Measurements from ENCODE around the gene PALM.
"Not testable (repeated sequence)": the region's sequence is repeated elsewhere in the genome, so short reads cannot be mapped to it uniquely, and the experiment has no call there.

Gene PALM

DNA sequence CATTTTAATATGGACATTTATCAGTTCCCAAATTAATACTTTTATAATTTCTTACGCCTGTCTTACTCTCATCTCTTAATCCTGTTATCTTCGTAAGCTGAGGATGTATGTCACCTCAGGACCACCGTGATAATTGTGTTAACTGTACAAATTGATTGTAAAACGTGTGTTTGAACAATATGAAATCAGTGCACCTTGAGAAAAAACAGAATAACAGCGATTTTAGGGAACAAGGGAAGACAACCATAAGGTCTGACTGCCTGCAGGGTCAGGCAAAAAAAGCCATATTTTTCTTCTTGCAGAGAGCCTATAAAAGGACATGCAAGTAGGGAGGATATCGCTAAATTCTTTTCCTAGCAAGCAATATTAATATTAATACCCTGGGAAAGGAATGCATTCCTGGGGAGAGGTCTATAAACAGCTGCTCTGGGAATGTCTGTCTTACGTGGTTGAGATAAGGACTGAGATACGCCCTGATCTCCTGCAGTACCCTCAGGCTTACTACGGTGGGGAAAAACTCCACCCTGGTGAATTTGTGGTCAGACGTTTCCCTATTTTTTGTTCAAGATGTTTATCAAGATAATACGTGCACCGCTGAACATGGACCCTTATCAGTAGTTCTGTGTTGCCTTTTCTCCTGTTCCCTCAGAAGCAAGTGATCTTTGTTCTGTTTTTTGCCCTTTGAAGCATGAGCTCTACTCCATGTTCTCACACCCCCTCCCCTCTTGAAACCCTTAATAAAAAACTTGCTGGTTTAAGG is 39.9 kb upstream of the PALM start:
- not testable (repeated sequence) for H3K4me1 ChIP-seq (ENCODE audit: control insufficient read depth, insufficient read depth, low read length); H3K27ac ChIP-seq (ENCODE audit: low read length); H3K9ac ChIP-seq (ENCODE audit: low read length in 2 of 2); H3K4me3 ChIP-seq (ENCODE audit: low read length in 2 of 2); H3K9me3 ChIP-seq (ENCODE audit: control insufficient read depth in 2 of 2, low read length in 2 of 2); H3K36me3 ChIP-seq (ENCODE audit: control insufficient read depth in 2 of 2, insufficient read depth in 2 of 2, low read length in 2 of 2); H3K27me3 ChIP-seq (ENCODE audit: control insufficient read depth in 1 of 2, insufficient read depth in 2 of 2, low read length in 2 of 2)

DNA sequence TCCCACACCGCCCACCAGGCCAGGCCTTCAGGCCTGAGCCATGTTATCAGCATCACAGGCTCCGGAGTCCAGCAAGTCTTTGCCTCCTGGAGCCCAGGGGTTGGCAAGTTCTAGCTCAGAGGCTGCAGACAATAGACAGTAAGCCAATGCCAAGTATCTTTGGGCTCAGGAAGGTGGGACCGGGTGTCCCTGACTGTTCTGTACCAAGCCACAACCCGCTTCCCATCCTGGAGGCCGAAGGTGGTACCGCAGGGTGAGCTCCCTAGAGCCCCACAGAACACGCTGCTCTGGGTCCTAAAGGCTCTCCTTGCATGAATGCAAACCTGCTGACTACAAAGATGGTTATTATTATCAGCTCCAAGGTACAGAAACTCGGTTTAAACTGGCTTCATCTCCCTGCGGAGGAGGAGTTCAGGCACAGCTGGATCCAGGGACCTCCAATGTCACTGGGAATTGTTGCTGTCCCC is 38.1 kb upstream of the PALM start:
- H3K9ac ChIP-seq (ENCODE audit: low read length in 2 of 2), result no peak overlapping the region
- H3K4me1 ChIP-seq (ENCODE audit: control insufficient read depth, insufficient read depth, low read length), result peaks cover 6% of the 10 kb centered on the region
- H3K9me3 ChIP-seq (ENCODE audit: control insufficient read depth in 2 of 2, low read length in 2 of 2), result no peaks in the 10 kb centered on the region
- H3K27ac ChIP-seq (ENCODE audit: low read length), result no peak overlapping the region
- H3K36me3 ChIP-seq (ENCODE audit: control insufficient read depth in 2 of 2, insufficient read depth in 2 of 2, low read length in 2 of 2), result no peaks in the 10 kb centered on the region
- H3K4me3 ChIP-seq (ENCODE audit: low read length in 2 of 2), result no peak overlapping the region
- H3K27me3 ChIP-seq (ENCODE audit: control insufficient read depth in 1 of 2, insufficient read depth in 2 of 2, low read length in 2 of 2), result no peaks in the 10 kb centered on the region

DNA sequence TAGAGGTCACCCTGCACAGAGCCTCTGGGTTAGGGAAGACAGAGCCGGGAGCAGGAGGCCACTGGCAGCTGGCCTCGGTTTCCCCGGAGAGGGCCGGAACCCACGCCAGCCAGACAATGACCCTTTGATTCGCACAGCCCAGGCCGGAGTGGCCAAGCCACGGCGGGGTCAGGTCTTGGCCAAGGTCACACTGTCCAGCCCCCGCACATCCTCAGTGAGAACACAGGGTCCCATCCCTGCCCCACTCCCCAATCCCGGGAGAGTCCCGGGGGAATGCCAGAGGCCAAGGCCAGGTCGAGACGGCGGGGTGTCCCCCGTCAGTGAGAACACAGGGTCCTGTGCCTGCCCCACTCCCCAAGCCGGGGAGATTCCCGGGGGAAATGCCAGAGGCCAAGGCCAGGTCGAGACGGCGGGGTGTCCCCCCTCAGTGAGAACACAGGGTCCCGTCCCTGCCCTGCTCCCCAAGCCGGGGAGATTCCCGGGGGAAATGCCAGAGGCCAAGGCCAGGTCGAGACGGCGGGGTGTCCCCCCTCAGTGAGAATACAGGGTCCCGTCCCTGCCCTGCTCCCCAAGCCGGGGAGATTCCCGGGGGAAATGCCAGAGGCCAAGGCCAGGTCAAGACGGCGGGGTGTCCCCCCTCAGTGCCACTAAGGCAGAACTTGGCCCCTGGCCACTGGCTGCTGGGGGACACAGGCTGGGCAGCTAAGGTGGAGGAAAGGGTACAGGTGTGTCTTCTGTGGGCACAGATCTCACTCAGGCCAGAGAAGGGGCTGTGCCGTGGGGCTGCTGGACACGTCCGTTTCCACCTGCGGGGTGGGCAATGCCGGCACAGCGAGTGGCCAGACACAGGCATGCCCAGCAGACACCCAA is 34.2 kb upstream of the PALM start:
- Histone ChIP-seq H3K9me3 (ENCODE audit: control insufficient read depth in 2 of 2, low read length in 2 of 2) (no peaks in the 10 kb centered on the region), H3K27ac (ENCODE audit: low read length) (no peak overlapping the region), H3K4me1 (ENCODE audit: control insufficient read depth, insufficient read depth, low read length) (peaks cover 24% of the 10 kb centered on the region), H3K36me3 (ENCODE audit: control insufficient read depth in 2 of 2, insufficient read depth in 2 of 2, low read length in 2 of 2) (peaks cover 0 to 2% of the 10 kb centered on the region in 2 donors), H3K9ac (ENCODE audit: low read length in 2 of 2) (no peak overlapping the region), H3K4me3 (ENCODE audit: low read length in 2 of 2) (no peak overlapping the region), H3K27me3 (ENCODE audit: control insufficient read depth in 1 of 2, insufficient read depth in 2 of 2, low read length in 2 of 2) (peaks cover 0 to 2% of the 10 kb centered on the region in 2 donors)

DNA sequence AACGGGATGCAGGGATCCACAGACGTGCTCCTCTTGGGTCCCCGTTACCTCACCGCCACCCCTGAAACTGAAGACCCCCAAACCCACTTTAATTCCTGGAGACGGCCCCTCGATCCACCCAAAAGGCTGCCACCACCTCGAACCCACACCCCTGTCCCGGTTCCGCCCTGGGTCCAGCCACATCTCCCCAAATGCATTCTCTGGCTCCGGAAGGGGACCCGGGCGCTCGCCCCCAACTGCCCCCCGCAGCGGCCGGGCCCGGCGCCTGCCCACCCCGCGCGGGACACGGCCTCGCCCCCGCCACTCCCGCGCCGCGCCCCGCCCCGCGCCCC is 32.8 kb upstream of the PALM start:
- Histone ChIP-seq H3K4me1 (ENCODE audit: control insufficient read depth, insufficient read depth, low read length) (peaks cover 30% of the 10 kb centered on the region), H3K36me3 (ENCODE audit: control insufficient read depth in 2 of 2, insufficient read depth in 2 of 2, low read length in 2 of 2) (peaks cover 0 to 2% of the 10 kb centered on the region in 2 donors), H3K9ac (ENCODE audit: low read length in 2 of 2) (no peak overlapping the region), H3K27me3 (ENCODE audit: control insufficient read depth in 1 of 2, insufficient read depth in 2 of 2, low read length in 2 of 2) (peaks cover 0 to 2% of the 10 kb centered on the region in 2 donors), H3K9me3 (ENCODE audit: control insufficient read depth in 2 of 2, low read length in 2 of 2) (no peaks in the 10 kb centered on the region), H3K27ac (ENCODE audit: low read length) (no peak overlapping the region), H3K4me3 (ENCODE audit: low read length in 2 of 2) (peak overlapping the region in 1 of 2 donors; percentile 83)

DNA sequence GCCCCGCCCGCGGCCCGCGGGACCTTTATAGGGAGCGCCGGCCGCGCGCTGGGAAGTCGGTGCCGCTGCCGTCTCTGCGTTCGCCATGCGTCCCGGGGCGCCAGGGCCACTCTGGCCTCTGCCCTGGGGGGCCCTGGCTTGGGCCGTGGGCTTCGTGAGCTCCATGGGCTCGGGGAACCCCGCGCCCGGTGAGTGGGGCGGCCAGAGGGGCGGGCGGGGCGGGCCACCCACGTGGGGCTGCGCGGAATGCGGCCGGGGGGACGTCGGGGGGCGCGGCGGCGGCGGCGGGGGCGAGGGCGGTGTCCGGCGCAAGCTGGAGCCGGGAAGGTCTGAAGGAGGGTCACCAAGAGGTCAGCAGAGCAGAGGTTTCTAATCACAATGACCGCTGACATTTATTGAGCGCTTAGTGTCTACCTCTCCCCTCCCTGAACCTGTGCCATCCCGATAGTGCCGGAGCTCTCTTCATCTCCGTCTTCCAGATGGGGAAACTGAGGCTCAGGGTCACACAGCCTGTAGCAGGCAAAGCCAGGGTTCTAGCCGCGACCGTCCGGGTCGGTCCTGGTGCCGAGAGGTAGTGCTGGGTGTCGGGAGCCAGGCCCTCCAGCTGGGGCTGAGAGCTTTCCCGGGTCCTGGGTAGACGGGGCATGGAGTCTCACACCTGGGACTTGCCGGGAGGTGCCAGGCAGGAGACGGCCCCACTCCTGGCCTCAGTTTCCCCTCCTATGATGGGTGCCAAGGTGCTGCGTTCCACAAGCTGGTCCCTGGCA is 32.2 kb upstream of the PALM start, which contains the start of gene FSTL3:
Gene FSTL3, plus strand, starts transcription at position 54 of the 767 bp plus-strand sequence. Its CDS starts 32 bp downstream, at position 86.
- H3K9me3 ChIP-seq (ENCODE audit: control insufficient read depth in 2 of 2, low read length in 2 of 2), result no peaks in the 10 kb centered on the region
- peaks cover 0 to 2% of the 10 kb centered on the region in 2 donors for H3K36me3 ChIP-seq (ENCODE audit: control insufficient read depth in 2 of 2, insufficient read depth in 2 of 2, low read length in 2 of 2)
- H3K9ac ChIP-seq (ENCODE audit: low read length in 2 of 2), result peak within 1 kb of the TSS; percentile 83 to 94
- H3K27me3 ChIP-seq (ENCODE audit: control insufficient read depth in 1 of 2, insufficient read depth in 2 of 2, low read length in 2 of 2), result peaks cover 0 to 2% of the 10 kb centered on the region in 2 donors
- H3K4me1 ChIP-seq (ENCODE audit: control insufficient read depth, insufficient read depth, low read length), result peaks cover 30% of the 10 kb centered on the region
- H3K4me3 ChIP-seq (ENCODE audit: low read length in 2 of 2), result peak within 1 kb of the TSS; percentile 83 to 98
- H3K27ac ChIP-seq (ENCODE audit: low read length), result peak within 1 kb of the TSS; percentile 77

DNA sequence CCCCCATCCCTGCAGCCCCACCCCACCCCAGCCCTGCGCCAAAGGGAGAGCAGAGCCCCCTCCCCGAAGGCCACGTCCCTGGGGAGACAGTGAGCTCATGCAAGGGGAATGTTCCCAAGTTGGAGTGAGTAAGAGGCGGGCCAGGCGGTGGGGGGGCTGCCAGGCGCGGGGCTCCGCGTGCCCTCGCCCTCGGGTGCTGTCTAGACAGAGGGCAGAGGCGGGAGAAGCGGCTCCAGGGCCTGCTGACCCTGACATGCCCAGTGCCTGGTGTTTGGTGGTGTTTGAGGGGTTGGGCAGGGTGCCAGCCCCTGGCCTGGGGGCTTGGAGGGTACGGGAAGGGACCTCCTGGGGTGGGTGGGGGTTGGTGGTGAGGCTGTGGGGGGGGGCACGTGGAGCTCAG is 31.5 kb upstream of the PALM start:
- Histone ChIP-seq H3K4me3 (ENCODE audit: low read length in 2 of 2) (peak overlapping the region; percentile 83 to 98), H3K9me3 (ENCODE audit: control insufficient read depth in 2 of 2, low read length in 2 of 2) (no peaks in the 10 kb centered on the region), H3K4me1 (ENCODE audit: control insufficient read depth, insufficient read depth, low read length) (peaks cover 30% of the 10 kb centered on the region), H3K27ac (ENCODE audit: low read length) (peak overlapping the region; percentile 77), H3K36me3 (ENCODE audit: control insufficient read depth in 2 of 2, insufficient read depth in 2 of 2, low read length in 2 of 2) (peaks cover 0 to 2% of the 10 kb centered on the region in 2 donors), H3K27me3 (ENCODE audit: control insufficient read depth in 1 of 2, insufficient read depth in 2 of 2, low read length in 2 of 2) (peaks cover 0 to 2% of the 10 kb centered on the region in 2 donors), H3K9ac (ENCODE audit: low read length in 2 of 2) (peak overlapping the region in 1 of 2 donors; percentile 94)

DNA sequence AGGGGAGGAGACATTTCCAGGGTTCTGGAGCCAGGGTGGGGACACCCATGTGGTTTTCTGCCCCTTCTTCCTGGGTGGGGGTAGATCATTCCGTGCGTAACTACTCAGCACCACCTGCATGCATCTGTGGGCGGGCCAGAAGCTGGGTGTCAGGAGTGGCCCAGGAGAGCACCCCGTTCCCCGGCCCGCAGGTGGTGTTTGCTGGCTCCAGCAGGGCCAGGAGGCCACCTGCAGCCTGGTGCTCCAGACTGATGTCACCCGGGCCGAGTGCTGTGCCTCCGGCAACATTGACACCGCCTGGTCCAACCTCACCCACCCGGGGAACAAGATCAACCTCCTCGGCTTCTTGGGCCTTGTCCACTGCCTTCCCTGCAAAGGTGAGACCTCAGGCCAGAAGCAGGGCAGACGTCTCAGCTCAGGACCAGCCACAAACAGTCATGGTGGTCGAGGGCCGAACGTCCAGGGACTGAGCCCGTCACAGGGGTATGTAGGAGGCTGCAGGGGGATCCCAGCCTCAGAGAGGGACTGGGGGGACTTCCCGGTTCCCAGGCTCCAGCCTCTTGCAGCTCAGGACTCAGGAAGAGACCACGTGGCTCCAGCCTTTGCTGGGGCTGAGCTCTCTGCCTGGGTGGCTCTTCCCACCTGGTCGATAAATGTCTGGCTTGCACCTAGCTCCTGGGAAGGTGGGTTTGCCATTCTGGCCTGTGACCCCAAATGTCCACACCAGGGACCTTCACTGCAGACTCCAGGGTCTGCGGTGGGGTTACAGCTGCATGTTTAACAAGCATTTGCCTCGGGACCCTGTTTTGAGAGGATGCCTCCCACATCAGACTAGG is 30.9 kb upstream of the PALM start:
- H3K9ac ChIP-seq (ENCODE audit: low read length in 2 of 2), result peak overlapping the region in 1 of 2 donors; percentile 94
- H3K4me1 ChIP-seq (ENCODE audit: control insufficient read depth, insufficient read depth, low read length), result peaks cover 30% of the 10 kb centered on the region
- H3K9me3 ChIP-seq (ENCODE audit: control insufficient read depth in 2 of 2, low read length in 2 of 2), result no peaks in the 10 kb centered on the region
- H3K4me3 ChIP-seq (ENCODE audit: low read length in 2 of 2), result peak overlapping the region; percentile 55 to 83
- H3K27ac ChIP-seq (ENCODE audit: low read length), result peak overlapping the region; percentile 77
- H3K27me3 ChIP-seq (ENCODE audit: control insufficient read depth in 1 of 2, insufficient read depth in 2 of 2, low read length in 2 of 2), result peaks cover 0 to 2% of the 10 kb centered on the region in 2 donors
- H3K36me3 ChIP-seq (ENCODE audit: control insufficient read depth in 2 of 2, insufficient read depth in 2 of 2, low read length in 2 of 2), result peaks cover 0 to 2% of the 10 kb centered on the region in 2 donors

DNA sequence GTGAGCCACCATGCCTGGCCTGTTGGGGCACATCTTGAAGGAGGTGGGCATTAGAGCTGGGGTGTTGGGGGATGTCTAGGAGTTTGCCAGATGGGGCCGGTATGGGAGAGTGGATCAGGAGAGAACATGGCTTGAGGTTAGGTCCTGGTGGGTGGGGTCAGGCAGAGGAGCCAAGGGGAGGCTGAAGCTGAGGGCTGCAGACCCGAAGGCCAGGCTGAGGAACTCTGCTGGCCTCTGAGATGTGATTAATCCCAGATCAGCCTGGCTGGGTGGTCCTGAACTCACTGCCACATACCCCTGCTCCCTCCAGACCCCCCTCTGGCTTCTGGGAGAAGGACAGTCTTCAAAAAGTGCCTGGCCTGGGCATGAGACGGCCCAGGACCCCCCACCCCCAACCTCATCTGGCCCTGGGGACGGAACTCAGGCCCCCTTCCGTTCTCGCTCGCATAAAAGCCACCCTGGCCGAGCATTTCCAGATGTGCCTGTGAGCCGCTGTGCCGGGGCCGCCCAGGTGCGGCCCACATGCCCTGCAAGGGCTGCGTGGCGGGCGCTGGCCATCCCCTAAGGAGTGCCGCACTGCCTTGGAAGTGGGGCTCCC is 29.8 kb upstream of the PALM start:
- peaks cover 30% of the 10 kb centered on the region for H3K4me1 ChIP-seq (ENCODE audit: control insufficient read depth, insufficient read depth, low read length)
- H3K27me3 ChIP-seq (ENCODE audit: control insufficient read depth in 1 of 2, insufficient read depth in 2 of 2, low read length in 2 of 2), result peaks cover 0 to 2% of the 10 kb centered on the region in 2 donors
- H3K27ac ChIP-seq (ENCODE audit: low read length), result peak overlapping the region; percentile 74
- peaks cover 0 to 2% of the 10 kb centered on the region in 2 donors for H3K36me3 ChIP-seq (ENCODE audit: control insufficient read depth in 2 of 2, insufficient read depth in 2 of 2, low read length in 2 of 2)
- no peaks in the 10 kb centered on the region for H3K9me3 ChIP-seq (ENCODE audit: control insufficient read depth in 2 of 2, low read length in 2 of 2)
- peak overlapping the region; percentile 52 to 74 for H3K4me3 ChIP-seq (ENCODE audit: low read length in 2 of 2)
- peak overlapping the region; percentile 21 to 72 for H3K9ac ChIP-seq (ENCODE audit: low read length in 2 of 2)

DNA sequence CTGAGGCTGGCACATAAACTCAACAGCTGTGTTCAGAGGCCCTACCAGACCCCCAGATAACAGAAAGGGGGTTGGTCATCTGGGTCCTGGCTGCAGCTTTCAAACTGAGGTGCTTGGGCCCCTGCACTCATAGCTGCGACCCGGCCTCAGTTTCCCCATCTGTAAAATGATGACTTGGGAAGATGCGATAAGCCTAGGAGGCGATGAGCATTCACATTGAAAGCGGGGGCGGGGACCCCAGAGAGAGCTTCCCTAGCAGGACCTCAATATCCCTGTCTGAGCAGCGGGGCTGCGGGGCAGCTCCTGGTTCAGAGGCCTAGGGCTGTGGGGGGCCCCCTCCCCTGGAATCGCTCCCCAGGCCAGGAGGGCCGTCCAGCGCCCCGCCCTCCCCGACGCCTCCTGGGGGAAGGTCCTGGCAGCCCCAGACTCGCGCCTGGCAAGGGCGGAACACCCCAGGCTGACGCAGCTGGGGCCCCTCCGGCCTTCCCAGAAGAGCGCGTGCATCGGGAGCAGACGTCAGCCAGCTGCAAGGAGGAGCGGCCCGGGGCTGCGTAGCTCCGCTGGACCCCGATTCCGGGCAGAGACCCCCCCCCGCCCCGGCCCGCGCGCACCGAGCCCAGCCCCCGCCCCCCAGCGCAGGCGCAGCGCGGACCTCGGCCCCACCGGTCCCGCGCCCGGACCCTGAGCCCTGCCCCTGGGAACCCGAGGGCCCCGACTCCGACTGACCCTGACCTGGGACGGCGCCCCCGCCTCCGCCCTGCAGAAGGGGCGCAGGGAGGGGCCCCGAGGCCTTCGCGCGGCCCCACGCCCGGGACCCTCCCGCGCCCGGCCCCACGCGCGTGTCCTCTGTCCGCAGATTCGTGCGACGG is 29.1 kb upstream of the PALM start:
- peak overlapping the region; percentile 74 for H3K27ac ChIP-seq (ENCODE audit: low read length)
- H3K9ac ChIP-seq (ENCODE audit: low read length in 2 of 2), result peak overlapping the region; percentile 29 to 72
- peaks cover 30% of the 10 kb centered on the region for H3K4me1 ChIP-seq (ENCODE audit: control insufficient read depth, insufficient read depth, low read length)

More for the DNA sequence above, 29.1 kb upstream of the PALM start:
- H3K4me3 ChIP-seq (ENCODE audit: low read length in 2 of 2), result peak overlapping the region; percentile 53 to 74
- H3K9me3 ChIP-seq (ENCODE audit: control insufficient read depth in 2 of 2, low read length in 2 of 2), result no peaks in the 10 kb centered on the region
- peaks cover 0 to 2% of the 10 kb centered on the region in 2 donors for H3K36me3 ChIP-seq (ENCODE audit: control insufficient read depth in 2 of 2, insufficient read depth in 2 of 2, low read length in 2 of 2)
- H3K27me3 ChIP-seq (ENCODE audit: control insufficient read depth in 1 of 2, insufficient read depth in 2 of 2, low read length in 2 of 2), result peaks cover 0 to 2% of the 10 kb centered on the region in 2 donors
